NCI-H446 treated with DMSO at 0.1 percent for 48 hours (cell line): Measurements from ENCODE around the gene MAPKBP1.
"Not testable (repeated sequence)": the region's sequence is repeated elsewhere in the genome, so short reads cannot be mapped to it uniquely, and the experiment has no call there.

Experiments used
- DNase-seq: peaks from one replicate; lab custom pipeline; 2025; lab: John Stamatoyannopoulos, UW

The MAPKBP1 gene

GRCh38 chr15:41774062-41774881 is at the start of gene MAPKBP1:
TSS of gene MAPKBP1 (plus strand) at chr15:41774484. CDS start at chr15:41775276, 792 bp downstream.
- DNase-seq, result peak; percentile 86

DNA sequence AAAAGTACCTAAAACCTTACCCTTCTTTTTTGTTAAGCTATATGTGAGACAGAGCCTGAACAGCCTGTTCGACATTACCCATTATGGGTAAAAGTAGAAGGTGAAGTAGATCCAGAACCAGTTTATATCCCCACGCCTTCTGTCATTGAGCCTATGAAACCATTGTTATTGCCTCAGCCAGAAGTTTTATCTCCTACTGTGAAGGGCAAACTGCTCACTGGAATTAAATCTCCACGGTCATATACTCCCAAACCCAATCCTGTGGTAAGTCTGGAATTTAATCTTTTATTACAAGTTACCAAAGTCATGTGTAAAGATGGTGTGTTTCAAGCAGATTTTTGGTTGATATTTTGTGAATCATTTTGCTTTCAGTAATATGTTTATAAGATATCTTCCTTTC is 47.1 kb upstream of the MAPKBP1 start:
- DNase-seq, result no peak

- DNase-seq, result not testable (repeated sequence)
These were observed 46.2 kb upstream of the MAPKBP1 start for GRCh38 chr15:41728061-41728460.

DNA sequence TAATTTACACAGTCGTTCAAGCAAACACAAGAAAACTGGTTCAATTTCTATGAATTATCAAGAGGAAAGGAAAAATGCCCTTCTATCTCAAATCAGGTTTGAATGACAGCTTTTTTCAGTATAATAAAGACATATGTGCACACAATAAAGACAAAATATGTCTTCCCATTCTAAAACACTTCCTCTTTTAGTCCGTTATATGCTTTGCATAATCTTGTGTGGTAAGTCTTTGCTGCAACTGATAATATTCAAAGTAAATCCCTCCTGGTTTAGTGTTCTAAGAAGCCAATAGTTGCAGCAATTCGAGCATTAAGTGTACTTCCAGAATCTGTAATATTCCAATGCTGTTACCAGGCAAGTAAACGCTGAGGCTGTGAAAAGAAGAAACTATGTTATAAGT is 43.7 kb upstream of the MAPKBP1 start:
- DNase-seq, result no peak

DNA sequence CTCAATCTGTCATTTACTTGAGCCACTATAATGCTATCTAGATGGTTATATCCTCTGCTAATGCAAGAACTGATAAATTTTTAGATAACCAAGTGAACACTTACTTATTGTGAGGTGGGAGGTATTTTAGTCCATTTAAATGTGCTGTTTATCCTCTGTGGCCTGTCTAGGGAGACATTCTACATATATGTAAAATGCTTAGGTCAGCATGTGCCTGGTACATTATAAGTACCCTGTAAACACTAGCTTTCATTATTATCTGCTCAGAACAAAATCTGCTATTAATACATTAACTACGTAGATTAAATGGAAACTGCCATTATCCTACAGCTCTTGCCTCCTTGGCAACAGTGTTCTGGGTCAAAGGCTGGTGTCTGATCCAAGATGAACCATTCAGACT is 41.8 kb upstream of the MAPKBP1 start:
- DNase-seq, result no peak

DNA sequence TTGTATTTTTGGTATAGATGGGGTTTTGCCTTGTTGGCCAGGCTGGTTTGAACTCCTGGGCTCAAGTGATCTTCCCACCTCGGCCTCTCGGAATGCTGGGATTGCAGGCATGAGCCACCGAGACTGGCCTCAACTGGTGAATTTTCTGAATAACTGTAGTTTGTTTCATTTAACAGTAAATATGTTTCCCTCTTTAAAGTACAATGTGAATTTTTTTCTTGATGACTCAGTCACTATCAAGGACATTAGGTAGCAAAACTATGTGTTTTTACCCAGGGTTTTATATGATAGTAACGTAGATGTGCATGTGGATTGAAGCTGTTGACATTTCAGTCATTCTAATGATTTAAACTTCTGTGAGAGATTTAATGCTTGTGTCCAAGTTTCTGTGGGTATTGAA is 40.2 kb upstream of the MAPKBP1 start:
- DNase-seq, result no peak

DNA sequence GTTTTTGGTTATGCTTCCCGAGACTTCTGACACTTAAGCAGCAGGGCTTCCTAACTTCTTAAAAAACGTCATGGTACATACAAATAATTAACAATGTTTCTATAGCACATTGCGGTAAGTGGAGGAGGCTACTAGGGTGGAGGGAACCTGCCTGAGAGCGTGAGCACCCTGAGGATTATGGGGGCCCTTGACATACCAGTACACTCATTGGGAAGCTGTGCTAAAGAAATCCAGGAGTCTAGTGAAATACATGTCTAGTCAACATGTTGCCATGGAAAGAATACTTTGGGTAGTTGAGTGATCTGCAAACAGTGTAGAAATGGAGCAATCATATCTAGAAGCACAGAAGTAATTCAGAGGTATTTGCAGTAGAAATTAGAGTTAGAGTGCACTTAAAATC is 39.2 kb upstream of the MAPKBP1 start:
- no peak for DNase-seq

- DNase-seq, result not testable (repeated sequence)
These were observed 38.8 kb upstream of the MAPKBP1 start for GRCh38 chr15:41735492-41735891.

DNA sequence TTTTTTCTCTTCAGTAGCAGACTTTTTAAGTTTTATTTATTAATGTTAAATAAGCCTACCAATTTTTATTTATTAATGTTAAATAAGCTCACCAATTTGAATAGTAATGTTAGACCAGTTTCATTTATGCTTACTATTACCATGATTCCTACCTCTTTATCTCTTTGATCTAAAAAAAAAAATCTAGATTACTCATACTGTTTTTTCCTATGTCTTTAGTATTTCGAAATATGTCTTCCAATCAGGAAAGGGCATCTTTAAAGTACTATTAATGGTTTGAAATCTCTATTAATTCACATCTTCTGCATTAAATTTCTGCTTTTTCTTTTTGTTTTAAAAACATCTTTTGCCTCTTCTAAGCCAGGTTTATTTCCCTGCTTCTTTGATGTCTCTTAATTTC is 27.5 kb upstream of the MAPKBP1 start:
- DNase-seq, result no peak

DNA sequence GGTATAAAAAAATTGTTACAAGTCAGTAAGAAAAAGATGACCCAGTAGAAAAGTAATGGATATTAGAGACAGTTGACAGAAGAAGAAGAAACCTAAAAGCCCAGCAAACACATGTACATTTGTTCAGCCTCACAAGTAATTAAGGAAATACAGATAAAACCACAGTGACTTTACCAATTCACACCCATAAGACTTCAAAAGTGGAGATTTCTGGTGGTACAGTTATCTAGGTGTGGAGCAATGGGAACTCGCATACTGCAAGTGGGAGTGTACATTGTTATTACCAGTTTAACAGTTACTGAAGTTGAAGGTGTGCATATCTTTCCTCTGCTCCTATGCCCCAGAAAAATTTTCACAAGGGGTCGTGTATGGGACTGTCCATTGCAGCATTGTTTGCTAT is 18.1 kb upstream of the MAPKBP1 start:
- no peak for DNase-seq

DNA sequence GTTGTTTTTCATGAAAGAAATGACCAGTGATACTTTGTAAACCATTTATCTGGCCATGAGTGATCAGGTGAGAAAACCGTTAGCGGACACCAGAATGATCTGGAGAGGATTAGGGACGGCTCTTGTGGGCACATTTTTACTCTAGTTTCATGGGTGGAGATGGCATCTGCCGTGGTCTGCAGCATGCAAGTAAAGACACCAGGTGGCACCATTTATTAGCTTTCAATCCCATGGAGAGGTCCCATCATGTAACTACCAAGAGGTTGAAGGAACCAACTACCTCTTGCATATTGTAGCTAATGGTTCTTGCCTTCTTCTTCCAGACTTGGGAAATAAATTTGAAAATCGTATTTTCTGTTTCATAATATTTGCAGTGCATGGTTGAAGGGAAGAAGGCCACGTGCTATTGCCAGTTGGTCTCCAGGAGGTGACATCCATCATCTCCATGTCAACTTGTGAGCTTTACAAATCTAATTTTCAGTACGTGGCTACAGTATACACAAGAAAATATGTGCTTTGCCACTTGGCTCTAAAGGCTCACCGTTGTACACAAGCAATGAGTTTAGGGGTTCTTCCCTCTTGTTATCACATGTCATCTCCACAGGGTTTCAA is 1.5 kb upstream of the MAPKBP1 start:
- peak; percentile 48 for DNase-seq

- no peak for DNase-seq
These were observed 954 bp upstream of the MAPKBP1 start for GRCh38 chr15:41773332-41773728.

- DNase-seq, result no peak
These were observed 589 bp upstream of the MAPKBP1 start for GRCh38 chr15:41773729-41774061.

GRCh38 chr15:41774882-41775417 is 666 bp downstream of the MAPKBP1 start:
- no peak for DNase-seq

DNA sequence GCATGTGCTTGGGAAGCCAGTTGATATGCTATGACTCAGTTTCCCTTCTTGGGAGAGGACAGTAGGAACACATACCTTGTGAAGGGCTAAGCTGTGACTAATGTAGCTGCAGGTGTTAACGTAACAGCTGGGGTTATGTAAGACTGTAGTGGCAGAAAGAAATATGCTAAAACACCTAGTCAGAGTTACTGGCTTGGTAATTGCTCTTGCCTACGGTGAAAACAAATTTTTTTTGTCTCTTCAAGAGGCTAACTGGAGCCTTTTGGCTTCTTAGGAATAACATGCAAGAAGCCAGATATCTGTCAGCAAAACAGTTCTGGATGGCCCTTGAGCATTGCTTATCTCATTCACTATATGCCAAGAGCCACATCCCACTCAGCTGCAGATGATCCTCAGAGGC is 1.4 kb downstream of the MAPKBP1 start:
- no peak for DNase-seq

- no peak for DNase-seq
These were observed 3.2 kb downstream of the MAPKBP1 start for GRCh38 chr15:41777421-41777973.

DNA sequence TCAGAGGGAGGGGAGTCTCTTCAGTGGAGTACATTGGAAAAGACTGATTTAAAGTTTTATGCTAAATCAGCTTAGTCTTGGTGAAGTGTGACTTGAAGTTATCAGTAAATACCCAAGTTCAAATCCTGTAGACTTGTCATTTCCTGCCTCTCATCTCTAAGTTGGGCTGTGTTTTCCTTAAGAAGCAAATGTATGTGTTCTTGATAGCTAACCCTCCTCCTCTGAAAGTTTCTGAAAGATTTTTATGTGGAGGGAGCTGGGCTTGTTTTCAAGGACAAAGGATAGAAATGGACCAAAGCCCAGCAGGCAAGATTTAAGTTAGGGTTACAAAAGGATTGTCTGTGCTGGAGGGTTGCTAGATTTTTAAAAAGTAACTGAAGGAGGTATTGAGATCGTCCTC is 4.2 kb downstream of the MAPKBP1 start:
- DNase-seq, result no peak

GRCh38 chr15:41779662-41780157 is 5.4 kb downstream of the MAPKBP1 start:
- no peak for DNase-seq

- DNase-seq, result no peak
These were observed 6.0 kb downstream of the MAPKBP1 start for GRCh38 chr15:41780266-41780665.

DNA sequence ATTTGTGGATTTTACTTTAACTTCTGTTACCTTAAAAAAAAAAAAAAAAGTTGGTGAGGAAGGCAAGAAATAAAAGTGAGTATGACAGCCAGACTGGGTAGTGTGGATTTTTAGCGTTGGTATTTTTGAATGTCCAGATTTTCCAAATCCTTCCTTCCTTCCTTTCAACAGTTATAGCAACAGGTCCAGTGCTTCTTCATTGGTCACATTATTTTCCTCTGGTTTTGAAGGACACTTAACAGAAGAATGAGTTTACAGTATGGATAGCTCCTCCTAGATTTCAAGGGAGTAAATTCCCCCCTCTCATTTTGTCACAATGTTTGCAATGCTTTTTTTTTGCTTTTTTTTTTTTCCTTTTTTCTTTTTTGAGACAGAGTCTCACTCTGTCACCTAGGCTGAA is 6.4 kb downstream of the MAPKBP1 start:
- no peak for DNase-seq

GRCh38 chr15:41782371-41783282 is 8.3 kb downstream of the MAPKBP1 start:
- no peak for DNase-seq

DNA sequence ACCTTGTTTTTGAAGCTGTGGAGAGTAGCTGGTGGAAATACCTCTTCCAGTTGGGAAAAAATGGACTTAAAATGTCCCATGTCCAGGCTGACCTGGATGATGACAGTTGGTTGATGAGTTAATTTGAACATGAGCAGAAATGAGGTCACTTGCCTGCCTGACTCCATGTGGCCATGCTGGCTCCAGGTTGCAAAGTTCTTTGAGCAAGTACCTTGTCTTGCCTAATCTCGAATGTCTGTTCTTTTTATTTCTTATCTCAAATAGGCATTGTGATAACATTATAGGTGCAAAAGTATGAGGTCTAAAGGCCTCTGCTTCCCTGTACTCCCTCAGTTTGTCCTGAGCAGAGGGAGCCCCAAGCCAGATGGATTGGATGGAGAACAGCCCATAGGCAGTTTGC is 9.0 kb downstream of the MAPKBP1 start:
- no peak for DNase-seq
